GM10266 (cell line): ENCODE measurements around the gene PNMA8B.

Experiments
- DNase-seq: peaks from one replicate; pipeline ENCODE4 v3.0.0; 2012; ENCODE audit errors: extremely low spot score
- TF ChIP-seq, protein P1 (sequence below): IDR thresholded peaks from 2 replicates; pipeline ENCODE4 v1.5.1; 2012; ENCODE audit warnings: mild to moderate bottlenecking, low read depth; ENCODE audit not compliant: control insufficient read depth, insufficient read depth; ENCODE audit errors: missing control alignments

The PNMA8B gene

DNA sequence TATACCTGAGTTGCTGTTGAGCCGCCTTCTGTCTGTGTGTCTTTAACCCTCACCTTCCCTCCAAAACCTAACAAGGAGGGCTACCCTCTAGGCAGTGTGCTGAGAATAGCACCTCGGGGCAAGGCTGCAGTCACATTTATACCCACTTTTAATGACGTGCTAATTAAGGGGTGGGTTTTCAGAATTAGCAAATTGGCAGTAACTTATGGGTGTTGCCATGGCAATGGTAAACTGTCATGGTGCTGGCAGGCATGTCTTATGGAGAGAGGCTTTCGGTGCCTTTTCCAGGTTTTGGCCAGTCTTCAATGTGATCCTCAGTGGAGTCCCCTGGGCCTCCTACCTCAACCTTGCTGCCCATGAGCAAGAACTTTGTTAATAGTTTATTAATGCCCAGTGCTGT lies 23.1 kb downstream of the PNMA8B start:
- TF ChIP-seq, protein P1, sequence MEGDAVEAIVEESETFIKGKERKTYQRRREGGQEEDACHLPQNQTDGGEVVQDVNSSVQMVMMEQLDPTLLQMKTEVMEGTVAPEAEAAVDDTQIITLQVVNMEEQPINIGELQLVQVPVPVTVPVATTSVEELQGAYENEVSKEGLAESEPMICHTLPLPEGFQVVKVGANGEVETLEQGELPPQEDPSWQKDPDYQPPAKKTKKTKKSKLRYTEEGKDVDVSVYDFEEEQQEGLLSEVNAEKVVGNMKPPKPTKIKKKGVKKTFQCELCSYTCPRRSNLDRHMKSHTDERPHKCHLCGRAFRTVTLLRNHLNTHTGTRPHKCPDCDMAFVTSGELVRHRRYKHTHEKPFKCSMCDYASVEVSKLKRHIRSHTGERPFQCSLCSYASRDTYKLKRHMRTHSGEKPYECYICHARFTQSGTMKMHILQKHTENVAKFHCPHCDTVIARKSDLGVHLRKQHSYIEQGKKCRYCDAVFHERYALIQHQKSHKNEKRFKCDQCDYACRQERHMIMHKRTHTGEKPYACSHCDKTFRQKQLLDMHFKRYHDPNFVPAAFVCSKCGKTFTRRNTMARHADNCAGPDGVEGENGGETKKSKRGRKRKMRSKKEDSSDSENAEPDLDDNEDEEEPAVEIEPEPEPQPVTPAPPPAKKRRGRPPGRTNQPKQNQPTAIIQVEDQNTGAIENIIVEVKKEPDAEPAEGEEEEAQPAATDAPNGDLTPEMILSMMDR, result no peak
- no peak for DNase-seq

GRCh38 chr19:46471811-46472543 lies 23.7 kb downstream of the PNMA8B start:
- TF ChIP-seq, protein P1, result no peak
- DNase-seq, result no peak

- TF ChIP-seq, protein P1, result no peak
- peak; percentile 81 for DNase-seq
Observed at GRCh38 chr19:46471116-46471733, 24.4 kb downstream of the PNMA8B start, which contains the start of gene PNMA8A. PNMA8A (minus strand) TSS chr19:46471563; CDS start chr19:46471035, 528 bp downstream.

DNA sequence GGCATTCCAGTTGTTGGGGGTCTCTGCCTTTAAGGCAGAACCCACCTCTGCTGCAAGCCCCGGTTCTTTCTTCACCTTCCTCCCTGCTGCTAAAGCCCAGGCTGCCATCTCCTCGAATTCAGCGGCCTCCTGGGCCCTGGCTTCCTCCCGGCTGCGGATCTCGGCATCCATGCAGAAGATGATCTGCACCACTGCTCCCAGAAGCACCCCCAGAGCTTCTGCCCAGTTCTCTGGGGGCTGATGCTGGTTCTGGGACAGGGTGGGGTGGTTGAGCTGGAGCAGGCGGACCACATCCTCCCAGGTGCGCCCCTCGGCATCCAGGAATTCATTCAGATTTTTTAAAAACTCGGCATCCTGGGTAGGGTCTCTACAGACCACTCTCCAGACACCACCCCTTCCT lies 25.3 kb downstream of the PNMA8B start:
- no peak for DNase-seq
- TF ChIP-seq, protein P1, result no peak

DNA sequence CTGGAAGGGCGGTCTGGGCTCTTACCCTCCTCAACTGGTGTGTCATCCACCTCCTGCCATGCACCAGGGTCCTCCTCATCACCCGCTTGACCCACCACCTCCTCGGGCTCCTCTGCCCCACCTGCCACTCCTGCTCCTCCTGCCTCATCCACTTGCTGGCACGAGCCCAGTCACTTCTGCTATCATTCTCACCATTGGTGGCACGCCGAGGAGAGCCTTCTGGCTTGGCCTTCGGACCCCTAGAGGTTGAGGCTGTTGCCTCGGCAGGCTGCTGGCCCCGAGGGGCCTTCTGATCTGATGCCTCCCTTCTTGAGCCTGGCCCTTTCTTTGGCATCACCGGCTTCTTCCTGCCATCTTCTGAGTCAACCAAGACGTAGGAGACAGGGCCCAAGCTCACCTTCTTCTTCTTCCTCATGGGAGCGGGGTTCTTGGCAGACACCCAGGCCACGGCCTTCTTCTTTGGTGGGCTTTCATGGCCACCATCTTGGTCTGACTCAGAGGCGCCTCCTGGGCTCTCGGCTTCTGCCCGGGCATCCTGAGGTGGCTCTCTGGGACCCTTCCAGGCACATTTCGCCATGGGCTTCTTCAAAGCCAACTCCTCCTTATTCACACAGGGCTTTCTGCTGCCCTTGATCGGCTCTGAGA lies 26.0 kb downstream of the PNMA8B start:
- DNase-seq, result no peak

DNA sequence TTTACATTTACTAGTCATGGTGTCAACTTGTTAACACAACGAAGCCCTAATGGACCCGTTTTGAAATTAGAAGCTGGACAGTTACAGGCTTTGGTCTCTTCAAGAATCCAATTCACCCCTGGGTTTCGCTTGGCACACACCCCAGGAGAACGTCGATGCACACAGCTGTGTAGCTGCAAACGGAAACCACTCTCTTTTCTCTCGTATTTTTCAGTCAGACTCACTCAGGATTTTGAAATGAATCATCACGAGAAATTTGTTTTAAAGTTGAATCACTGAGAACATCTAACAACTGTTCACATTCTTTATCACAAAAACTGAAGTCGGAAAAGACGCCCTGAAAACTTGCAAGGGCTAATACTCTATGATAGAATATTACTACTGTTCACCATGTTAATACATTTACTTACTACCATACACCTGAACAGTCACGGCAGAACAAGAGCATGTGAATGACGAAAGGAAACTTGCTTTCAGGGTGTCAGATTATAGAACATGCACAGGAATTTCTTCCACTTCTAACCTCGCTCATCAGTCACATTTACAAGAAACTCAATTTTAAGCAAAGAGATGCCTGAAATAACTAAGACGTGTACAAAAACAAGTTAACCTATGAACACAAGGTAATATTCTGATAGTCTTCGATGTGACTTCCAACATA lies 29.0 kb downstream of the PNMA8B start:
- TF ChIP-seq, protein P1, result no peak
- peak; percentile 74 for DNase-seq

More for the DNA sequence above, 26.0 kb downstream of the PNMA8B start:
- TF ChIP-seq, protein P1, result no peak
